HepG2 (cell line): ENCODE results near the gene ACE. TPM values are rescaled to one million over a fixed set of nuclear protein-coding genes. Genes with fewer than 3 reads are reported as not detected.

Experiments
- ATAC-seq: fragments of 200-7000 bp; cut with Tn5 transposase; 3 replicates; pipeline ENCODE4 v1.9.1; 2020; ENCODE audit warnings: mild to moderate bottlenecking, moderate library complexity
- BruUV-seq: library from RNA; stranded (reverse); fragments of 400-500 nt; replicated peaks from 2 replicates; lab custom pipeline; 2021; lab: Mats Ljungman, UMichigan
- CTCF ChIA-PET: fragments of 300-600 bp; formaldehyde crosslinking; extraction: SDS; loops from one replicate; lab custom pipeline; 2021; ENCODE audit warnings: low total read pairs, inconsistent platforms, low intra/inter-chr PET ratio; lab: Yijun Ruan, JAX
- POLR2A ChIA-PET: fragments of 350-600 bp; sonication (Branson Sonifier 250); formaldehyde crosslinking; loops from one replicate; lab custom pipeline; 2020; ENCODE audit warnings: antibody characterized with exemption, inconsistent platforms; lab: Yijun Ruan, JAX
- DNase-seq: peaks from one replicate; pipeline ENCODE4 v3.0.0-alpha.2; 2015; ENCODE audit warnings: low spot score
- FAIRE-seq: peaks from 3 replicates; lab custom pipeline; 2011; peaks lifted over from hg19 to GRCh38; lab: Jason Lieb, UNC
- H2AFZ ChIP-seq: one replicate; pipeline ENCODE4 v1.6.1; 2011; ENCODE audit warnings: low read length, inconsistent platforms
- H3K27ac ChIP-seq: fragments of 300-600 bp; 3 replicates; pipeline ENCODE4 v1.8.0; 2011; ENCODE audit warnings: mixed run types, mild to moderate bottlenecking, mixed read lengths, low read length, inconsistent platforms; ENCODE audit not compliant: insufficient read depth; ENCODE audit errors: extremely low read length
- H3K27me3 ChIP-seq, 2 experiments: fragments of 200-600 bp in 1 of 2; 2 replicates in 1 of 2; 3 replicates in 1 of 2; pipeline versions ENCODE4 v1.6.0 to v1.8.0; 2011; ENCODE audit warnings: low read length in 2 of 2, mild to moderate bottlenecking in 2 of 2, moderate library complexity in 2 of 2, inconsistent platforms in 1 of 2; ENCODE audit not compliant: insufficient read depth in 2 of 2, control insufficient read depth in 1 of 2
- H3K36me3 ChIP-seq, 2 experiments: fragments of 200-600 bp in 1 of 2; replicated peaks in 1 of 2; 2 replicates in 1 of 2; 3 replicates in 1 of 2; pipeline versions ENCODE4 v1.5.1 to v1.8.0; 2011; ENCODE audit warnings: low read length in 2 of 2, inconsistent platforms in 1 of 2; ENCODE audit not compliant: insufficient read depth in 2 of 2, control insufficient read depth in 1 of 2
- H3K4me1 ChIP-seq: 2 replicates; pipeline ENCODE4 v1.5.1; 2012; ENCODE audit warnings: low read length, inconsistent platforms; ENCODE audit not compliant: insufficient read depth
- H3K4me2 ChIP-seq: 2 replicates; pipeline ENCODE4 v1.6.0; 2011; ENCODE audit warnings: low read depth, low read length, inconsistent platforms
- H3K4me3 ChIP-seq, 3 experiments: fragments of 200-600 bp in 1 of 3; sonication (generic), shearing (Covaris generic) in 1 of 3; replicated peaks in 1 of 3; 2 replicates each; pipeline ENCODE4 v1.5.1; 2011 to 2016; ENCODE audit warnings: low read length in 3 of 3, inconsistent platforms in 2 of 3, low read depth in 2 of 3, mild to moderate bottlenecking in 2 of 3, control low read depth in 1 of 3, mixed read lengths in 1 of 3; ENCODE audit not compliant: insufficient read depth in 1 of 3
- H3K79me2 ChIP-seq: one replicate; pipeline ENCODE4 v1.6.1; 2011; ENCODE audit warnings: low read length, inconsistent platforms; ENCODE audit not compliant: insufficient read depth
- H3K9ac ChIP-seq: 2 replicates; pipeline ENCODE4 v1.6.0; 2011; ENCODE audit warnings: mild to moderate bottlenecking, low read depth, low read length, inconsistent platforms; ENCODE audit not compliant: insufficient read depth
- H3K9me3 ChIP-seq: 2 replicates; pipeline ENCODE4 v1.5.1; 2012; ENCODE audit warnings: mild to moderate bottlenecking, low read length
- H4K20me1 ChIP-seq: 2 replicates; pipeline ENCODE4 v1.6.0; 2011; ENCODE audit warnings: inconsistent platforms, mild to moderate bottlenecking, low read length, moderate library complexity; ENCODE audit not compliant: insufficient read depth
- ARNTL ChIP-seq: sonication (generic); formaldehyde crosslinking; IDR thresholded peaks from 2 replicates; pipeline ENCODE4 v1.4.0; 2020; ENCODE audit warnings: mild to moderate bottlenecking, missing genetic modification reagents
- MLX ChIP-seq: IDR thresholded peaks from 2 replicates; pipeline ENCODE4 v1.6.1; 2016
- MTA1 ChIP-seq: sonication (generic); formaldehyde crosslinking; IDR thresholded peaks from 2 replicates; pipeline ENCODE4 v1.4.0; 2020; ENCODE audit warnings: missing genetic modification reagents, mild to moderate bottlenecking, borderline replicate concordance
- PAXIP1 ChIP-seq: sonication (generic); formaldehyde crosslinking; conservative IDR thresholded peaks from 2 replicates; pipeline ENCODE4 v1.4.0; 2020; ENCODE audit warnings: mild to moderate bottlenecking, missing genetic modification reagents, moderate library complexity
- PPARG ChIP-seq: conservative IDR thresholded peaks from 2 replicates; pipeline ENCODE4 v1.6.1; 2016; ENCODE audit warnings: missing biosample characterization, missing genetic modification reagents
- RORA ChIP-seq: sonication (generic); formaldehyde crosslinking; IDR thresholded peaks from 2 replicates; pipeline ENCODE4 v1.5.0; 2020; ENCODE audit warnings: mild to moderate bottlenecking, missing genetic modification reagents, moderate library complexity
- STAT5B ChIP-seq: sonication (generic); formaldehyde crosslinking; IDR thresholded peaks from 2 replicates; pipeline ENCODE4 v1.4.0; 2020; ENCODE audit warnings: missing genetic modification reagents
- ZBTB33 ChIP-seq: sonication (generic); formaldehyde crosslinking; IDR thresholded peaks from 2 replicates; pipeline ENCODE4 v1.4.0; 2020; ENCODE audit warnings: missing genetic modification reagents
- ZFX ChIP-seq: sonication (generic); formaldehyde crosslinking; IDR thresholded peaks from 2 replicates; pipeline ENCODE4 v1.4.0; 2020; ENCODE audit warnings: mild to moderate bottlenecking, low read depth, missing genetic modification reagents, moderate library complexity
- ZNF326 ChIP-seq: sonication (generic); formaldehyde crosslinking; IDR thresholded peaks from 2 replicates; pipeline ENCODE4 v1.4.0; 2020; ENCODE audit warnings: missing genetic modification reagents, borderline replicate concordance
- ZNF432 ChIP-seq: sonication (generic); formaldehyde crosslinking; IDR thresholded peaks from 2 replicates; pipeline ENCODE4 v1.5.0; 2020; ENCODE audit warnings: missing genetic modification reagents, mild to moderate bottlenecking, borderline replicate concordance
- ZNF670 ChIP-seq: sonication (generic); formaldehyde crosslinking; IDR thresholded peaks from 2 replicates; pipeline ENCODE4 v1.8.0; 2022; ENCODE audit warnings: mild to moderate bottlenecking, missing genetic modification reagents, borderline replicate concordance
- ZSCAN30 ChIP-seq: sonication (generic); formaldehyde crosslinking; IDR thresholded peaks from 2 replicates; pipeline ENCODE4 v1.5.0; 2020; ENCODE audit warnings: mild to moderate bottlenecking, missing genetic modification reagents
- WGBS: methylation state at CpG from one replicate; pipeline ENCODE4 v1.1.6; 2017; ENCODE audit warnings: low lambda C conversion rate; 5-methylcytosine and 5-hydroxymethylcytosine counted together
- in situ Hi-C: cut with HindIII; loops from 2 replicates; pipeline ENCODE4 v1.10.0; 2017; ENCODE audit warnings: low pct_unique_long_range_greater_than_20kb; ENCODE audit not compliant: extremely low pct_ligation_motif_present
- intact Hi-C: fragments of 100-400 bp; cut with micrococcal nuclease; formaldehyde crosslinking; loops from one replicate; pipeline ENCODE4 v1.10.0; 2022; ENCODE audit not compliant: unreplicated experiment
- polyA plus RNA-seq, 8 experiments: library from polyadenylated mRNA; depleted of rRNA in 3 of 8; stranded (reverse) in 7 of 8; unstranded in 1 of 8; fragments of >200 nt; fragmentation: Illumina TruSeq in 4 of 8; extraction: Trizol in 4 of 8; gene quantifications; 2 replicates each; pipeline versions ENCODE4 v1.2.1 to v1.2.3, GENCODE V29; 2011 to 2016; ENCODE audit warnings: low read depth in 4 of 8, missing spikeins in 1 of 8, mixed read lengths in 1 of 8; ENCODE audit not compliant: insufficient read depth in 1 of 8
- total RNA-seq, 5 experiments: library from RNA; depleted of rRNA; stranded (reverse); fragments of >200 nt; fragmentation: Illumina TruSeq; extraction: Trizol; gene quantifications; 2 replicates each; pipeline ENCODE4 v1.2.3, GENCODE V29; 2016; ENCODE audit warnings: low read depth in 1 of 5

Gene ACE
- total and polyA plus RNA-seq, 2 of the 13 experiments (the other 11 are each of a cell fraction or from before 2014, with no cell fraction given): 0.08 to 0.13 TPM

- no peak for DNase-seq
- Histone ChIP-seq H3K4me3 (no peak overlapping the region), H3K79me2 (no peaks in the 10 kb centered on the region), H3K9me3 (no peaks in the 10 kb centered on the region), H4K20me1 (peaks cover 3% of the 10 kb centered on the region; the same call in 1 of the 2 replicates), H3K27ac (no peak overlapping the region), H3K4me2 (no peak overlapping the region), H3K9ac (no peak overlapping the region), H3K4me1 (peaks cover 28% of the 10 kb centered on the region), H2AFZ (no peak overlapping the region), H3K27me3 (peaks cover 27 to 81% of the 10 kb centered on the region in 2 experiments), H3K36me3 (no peaks in the 10 kb centered on the region)
- ATAC-seq: no peak
- CTCF ChIA-PET: interaction anchor here (1.8 to 5.3 kb wide), 3 partner anchors 43 to 55 kb away, joined by 5 to 53 read pairs (median 9); no protein-coding TSS in a partner anchor
- BruUV-seq: no TSS peak
- in situ Hi-C loops (loop anchor here (5.0 kb wide), 1 partner anchor 57 kb away; no protein-coding TSS in a partner anchor), intact Hi-C loops (loop anchor here (1.0 to 2.0 kb wide), 3 partner anchors 33 to 133 kb away; partner anchors contain the start of gene CYB561)
- FAIRE-seq: no peak
- 45% methylated on average over 14 of the region's 17 CpGs for WGBS
- POLR2A ChIA-PET: interaction anchor here (1.0 to 1.2 kb wide), 2 partner anchors 16 to 70 kb away, joined by 3 read pairs; no protein-coding TSS in a partner anchor
- TF ChIP-seq MLX (no peak), ZFX (0 out of 2 replicates have a peak, but pooled peaks have one; percentile 11), ZSCAN30 (CRISPR knock-in tag) (no peak), PAXIP1 (CRISPR knock-in tag) (no peak), MTA1 (no peak), STAT5B (no peak), ZNF670 (no peak), ZNF432 (CRISPR knock-in tag) (no peak), RORA (CRISPR knock-in tag) (no peak), PPARG (CRISPR knock-in tag) (no peak), ZNF326 (CRISPR knock-in tag) (no peak), ZBTB33 (CRISPR knock-in tag) (peak; percentile 41; the same call in 1 of the 2 replicates), ARNTL (CRISPR knock-in tag) (no peak)
Observed at GRCh38 chr17:63479495-63480184, 2.8 kb downstream of the ACE start.
